HTR-8/SVneo (cell line): ENCODE data around the gene SCARB1.
A peak's percentile ranks its signal among the peaks of the same experiment; 100 is the strongest.

Experiments used
- DNase-seq: peaks from one replicate; pipeline ENCODE4 v3.0.0; 2011; ENCODE audit warnings: low spot score, mixed read lengths; ENCODE audit not compliant: insufficient read length
- FAIRE-seq: peaks from 2 replicates; lab custom pipeline; 2011; peaks lifted over from hg19 to GRCh38; lab: Jason Lieb, UNC

Gene SCARB1

DNA sequence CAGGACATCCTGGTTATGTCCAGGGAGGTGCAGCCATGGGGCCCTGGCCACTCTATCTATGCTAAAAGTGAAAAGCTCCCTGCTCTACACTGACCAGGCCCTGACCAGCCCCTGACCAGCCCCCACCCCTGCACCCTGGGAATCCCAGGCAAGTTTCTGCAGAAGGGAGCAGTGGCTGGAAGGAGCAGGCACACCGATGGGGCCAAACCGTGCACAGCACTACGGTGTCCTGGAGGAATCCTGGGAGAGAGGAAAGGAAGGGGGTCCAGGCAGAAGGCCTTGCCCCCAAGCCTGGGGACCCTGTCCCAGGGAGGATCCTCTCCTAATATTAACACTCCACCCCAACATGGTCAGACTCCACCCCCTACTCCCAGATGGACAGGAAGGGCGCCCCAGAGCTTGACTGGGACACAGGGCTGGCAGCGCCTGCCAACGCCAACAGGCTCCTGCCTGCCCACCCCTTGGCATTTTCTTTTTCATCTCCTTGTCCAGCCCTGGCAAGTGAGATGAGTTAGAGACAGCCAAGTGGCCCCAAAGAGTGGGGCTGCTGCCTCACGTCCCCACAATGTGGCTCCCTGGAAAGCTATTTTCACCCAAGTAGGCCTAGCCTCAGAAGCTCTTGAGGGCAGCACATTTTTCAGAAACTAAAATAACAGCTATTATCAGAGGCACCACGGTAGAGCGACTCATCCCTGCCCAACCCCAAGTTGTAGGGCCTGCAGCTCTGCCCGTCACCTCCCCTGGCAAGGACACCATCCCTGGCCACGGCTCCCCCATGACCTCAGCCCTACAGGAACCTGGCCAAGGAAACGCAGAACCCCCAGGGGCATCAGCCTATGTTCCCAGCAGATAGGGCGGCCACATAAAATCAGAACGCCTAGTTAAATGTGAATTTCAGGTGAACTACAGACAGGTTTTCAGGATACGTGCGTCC, 82.6 kb downstream of the SCARB1 start:
- no peak for FAIRE-seq

DNA sequence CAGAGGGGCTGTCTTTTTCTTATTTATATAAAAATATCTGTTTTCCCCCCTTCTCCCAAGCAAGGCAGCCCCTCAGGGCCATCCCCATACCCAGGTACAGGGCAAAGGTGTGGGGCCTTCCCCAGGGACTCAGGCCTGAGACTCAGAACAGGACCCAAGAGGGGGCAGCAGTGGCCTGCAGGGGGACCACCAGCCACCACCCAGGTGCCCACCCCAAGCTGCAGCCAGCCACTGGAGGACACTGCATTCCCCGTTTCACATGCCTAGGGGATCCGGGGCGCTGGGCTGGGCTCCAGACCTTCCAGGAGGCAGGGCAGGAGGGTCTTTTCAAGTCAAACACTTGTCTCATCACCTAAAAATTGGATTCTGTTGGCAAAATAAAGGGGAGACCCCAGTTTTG, 83.3 kb downstream of the SCARB1 start:
- DNase-seq (no peak), FAIRE-seq (no peak)

More for the DNA sequence above, 82.6 kb downstream of the SCARB1 start:
- no peak for DNase-seq

DNA sequence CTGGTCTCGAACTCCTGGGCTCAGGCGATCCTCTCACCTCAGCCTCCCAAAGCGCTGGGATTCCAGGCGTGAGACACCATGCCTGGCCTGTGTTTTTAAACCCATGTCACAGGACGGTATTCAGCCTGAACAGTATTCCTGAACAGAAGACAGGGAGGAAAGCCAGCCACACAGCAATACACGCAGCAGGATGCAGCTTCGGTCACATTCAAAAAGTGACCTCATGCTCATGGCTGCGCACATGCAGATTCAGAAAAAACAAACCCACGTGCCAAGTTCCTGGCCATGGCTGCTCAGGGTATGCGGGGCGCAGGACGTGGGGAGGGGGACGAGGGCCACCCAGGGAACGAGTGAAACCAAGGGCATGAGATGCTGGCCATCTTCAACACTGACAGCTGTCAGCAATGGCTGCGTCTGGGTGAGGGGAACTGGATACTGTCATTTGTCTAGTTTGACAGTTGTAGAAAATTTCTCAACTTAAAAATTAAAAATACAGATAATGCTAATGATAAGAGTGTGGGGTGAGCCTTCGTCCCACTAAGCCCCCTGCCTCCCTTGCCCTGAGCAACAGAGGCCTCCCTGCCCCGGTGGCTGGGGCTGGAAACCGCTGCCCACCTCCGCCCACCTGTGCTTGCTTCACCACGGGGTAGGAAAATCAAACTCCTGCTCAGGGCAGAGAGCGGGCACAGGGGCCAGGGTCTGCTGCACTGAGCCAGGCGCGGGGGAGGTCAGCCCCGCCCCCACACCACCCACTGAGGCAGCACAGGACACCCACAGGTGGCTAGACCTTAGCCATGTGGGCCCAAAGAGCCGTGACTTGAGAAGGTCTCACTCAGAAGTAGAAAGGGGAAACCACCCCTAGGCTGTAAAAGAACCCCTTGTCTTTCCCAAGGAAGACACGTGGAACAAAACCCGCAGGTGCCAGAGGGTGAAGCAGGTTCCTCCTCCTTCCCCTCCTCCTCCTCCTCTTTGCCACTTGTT, 84.2 kb downstream of the SCARB1 start:
- no peak for DNase-seq
- no peak for FAIRE-seq

DNA sequence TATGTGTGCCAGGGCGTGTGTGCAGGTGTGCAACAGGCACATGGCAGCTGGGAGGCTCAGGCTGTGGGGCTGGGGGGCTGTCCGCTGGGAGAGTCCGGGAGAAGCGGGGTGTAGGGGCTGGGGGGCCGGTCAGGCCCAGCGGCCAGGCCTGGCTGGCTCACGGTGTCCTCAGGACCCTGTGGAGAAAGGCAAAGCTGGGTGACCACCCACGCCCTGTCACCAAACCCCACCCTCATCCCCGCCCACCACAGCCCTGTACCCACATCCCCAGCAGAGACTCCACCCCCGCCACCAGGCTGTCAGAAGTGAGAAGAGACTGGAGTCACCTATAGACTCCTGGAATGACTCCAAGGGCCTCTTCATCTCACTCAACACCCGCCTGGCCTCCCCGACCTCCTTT, 85.3 kb downstream of the SCARB1 start:
- FAIRE-seq, result no peak
- DNase-seq, result no peak

DNA sequence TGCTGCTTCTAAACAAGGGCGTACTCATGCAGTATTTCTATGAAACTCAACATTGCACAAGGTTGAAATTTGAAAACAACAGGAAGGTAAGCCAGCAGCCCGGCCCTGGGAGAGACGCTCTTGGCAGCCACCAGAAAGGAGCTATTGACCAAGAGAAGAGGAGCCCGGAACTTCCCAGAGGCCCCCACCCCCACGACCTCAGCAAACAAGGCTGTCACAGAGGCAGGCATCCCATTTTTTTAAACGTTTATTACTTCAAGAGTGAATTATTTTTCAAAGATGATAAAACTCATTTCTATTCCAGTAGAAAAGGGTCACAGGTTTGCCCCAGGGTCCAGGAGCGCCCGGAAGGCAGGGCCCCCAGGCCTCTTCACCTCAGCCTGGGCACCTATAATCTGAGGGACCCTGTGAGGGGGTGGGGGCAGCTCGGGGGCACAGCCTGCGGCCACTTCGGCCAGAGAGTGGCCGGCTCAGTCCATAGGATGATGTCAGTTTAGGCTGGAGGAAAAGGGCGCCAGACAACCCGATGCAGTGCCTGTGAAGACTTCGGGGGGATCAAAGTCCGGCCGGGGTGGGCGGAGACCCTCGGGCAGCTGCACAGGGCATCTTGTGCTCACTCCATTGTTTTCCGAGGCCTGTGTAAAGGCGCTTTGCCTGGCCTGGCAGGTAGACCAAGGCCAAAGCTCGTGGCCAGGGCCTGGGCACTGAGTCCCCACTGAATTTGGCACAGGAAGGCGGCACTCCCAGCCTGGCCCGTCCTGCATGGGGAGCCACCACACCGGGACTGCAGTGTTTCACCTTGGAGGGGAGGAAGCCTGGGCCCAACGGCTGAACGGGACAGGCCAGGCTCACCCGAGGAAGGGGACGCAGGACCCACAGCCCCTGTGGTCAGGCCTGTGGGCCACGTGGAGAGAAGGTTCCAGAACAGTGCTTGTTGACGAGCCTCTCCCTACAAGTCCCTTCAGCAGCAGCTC, 86.0 kb downstream of the SCARB1 start:
- DNase-seq, result no peak
- FAIRE-seq, result no peak

DNA sequence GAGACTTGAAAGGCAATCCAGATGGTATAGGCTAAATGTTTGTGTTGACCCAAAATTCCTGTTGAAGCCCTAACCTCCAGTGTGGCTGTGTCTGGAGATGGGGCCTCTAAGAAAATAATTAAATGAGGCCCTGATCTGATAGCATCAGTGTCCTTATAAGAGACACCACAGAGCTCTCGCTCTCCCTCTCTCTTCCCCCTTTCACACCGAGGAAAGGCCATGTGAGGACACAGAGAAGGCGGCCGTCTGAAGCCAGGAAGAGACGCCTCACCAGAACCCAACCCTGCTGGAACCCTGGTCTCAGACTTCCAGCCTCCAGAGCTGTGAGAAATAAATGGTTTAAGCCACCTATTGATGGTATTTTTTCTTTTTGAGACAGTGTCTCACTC, 87.5 kb downstream of the SCARB1 start:
- DNase-seq (no peak), FAIRE-seq (no peak)

DNA sequence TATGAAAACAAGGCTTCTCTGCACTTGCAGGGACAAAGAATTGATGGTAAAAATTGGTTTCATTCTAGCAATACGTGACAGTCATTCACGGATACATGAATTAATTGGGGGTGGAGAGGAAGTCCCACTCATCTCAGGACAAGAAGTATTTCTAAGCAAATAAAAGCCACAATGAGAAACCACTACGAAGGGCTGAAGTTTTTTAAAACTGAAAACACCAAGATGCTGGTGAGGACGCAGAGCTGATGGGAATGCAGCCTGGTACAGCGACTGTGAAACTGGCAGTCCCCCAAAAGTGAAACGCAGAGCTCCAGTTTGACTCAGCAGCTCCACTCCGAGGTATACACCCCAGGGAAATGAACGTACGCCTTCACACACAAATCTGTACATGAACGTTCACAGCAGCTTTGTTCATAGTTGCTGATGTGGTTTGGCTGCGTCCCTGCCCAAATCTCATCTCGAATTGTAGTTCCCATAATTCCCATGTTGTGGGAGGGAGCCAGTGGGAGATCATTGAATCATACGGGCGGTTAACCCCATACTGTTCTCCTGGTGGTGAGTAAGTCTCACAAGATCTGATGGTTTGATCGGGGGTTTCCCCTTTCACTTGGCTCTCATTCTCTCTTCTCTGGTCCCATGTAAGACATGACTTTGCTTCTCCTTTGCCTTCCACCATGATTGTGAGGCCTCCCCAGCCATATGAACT, 89.0 kb downstream of the SCARB1 start:
- DNase-seq (no peak), FAIRE-seq (no peak)

DNA sequence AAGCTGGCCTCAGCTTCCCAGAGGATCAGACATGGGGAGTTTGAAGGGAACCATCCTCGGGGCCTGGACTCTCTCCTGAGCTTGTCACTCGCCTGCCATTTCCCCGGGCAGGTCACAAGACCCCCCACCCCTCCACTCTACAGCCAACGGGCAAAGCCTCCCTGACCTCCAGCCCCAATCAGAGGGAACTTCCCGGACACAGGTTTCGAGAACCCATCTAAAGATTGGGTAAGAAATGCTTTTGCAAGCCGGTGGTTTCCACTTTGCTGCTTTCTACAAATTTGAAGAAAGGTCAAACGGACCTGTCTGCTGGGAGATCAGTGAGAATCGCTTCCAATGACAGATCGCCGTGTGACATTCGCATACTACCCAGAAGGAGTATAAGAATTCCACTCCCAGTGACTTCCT, 89.6 kb downstream of the SCARB1 start:
- DNase-seq (no peak), FAIRE-seq (no peak)

DNA sequence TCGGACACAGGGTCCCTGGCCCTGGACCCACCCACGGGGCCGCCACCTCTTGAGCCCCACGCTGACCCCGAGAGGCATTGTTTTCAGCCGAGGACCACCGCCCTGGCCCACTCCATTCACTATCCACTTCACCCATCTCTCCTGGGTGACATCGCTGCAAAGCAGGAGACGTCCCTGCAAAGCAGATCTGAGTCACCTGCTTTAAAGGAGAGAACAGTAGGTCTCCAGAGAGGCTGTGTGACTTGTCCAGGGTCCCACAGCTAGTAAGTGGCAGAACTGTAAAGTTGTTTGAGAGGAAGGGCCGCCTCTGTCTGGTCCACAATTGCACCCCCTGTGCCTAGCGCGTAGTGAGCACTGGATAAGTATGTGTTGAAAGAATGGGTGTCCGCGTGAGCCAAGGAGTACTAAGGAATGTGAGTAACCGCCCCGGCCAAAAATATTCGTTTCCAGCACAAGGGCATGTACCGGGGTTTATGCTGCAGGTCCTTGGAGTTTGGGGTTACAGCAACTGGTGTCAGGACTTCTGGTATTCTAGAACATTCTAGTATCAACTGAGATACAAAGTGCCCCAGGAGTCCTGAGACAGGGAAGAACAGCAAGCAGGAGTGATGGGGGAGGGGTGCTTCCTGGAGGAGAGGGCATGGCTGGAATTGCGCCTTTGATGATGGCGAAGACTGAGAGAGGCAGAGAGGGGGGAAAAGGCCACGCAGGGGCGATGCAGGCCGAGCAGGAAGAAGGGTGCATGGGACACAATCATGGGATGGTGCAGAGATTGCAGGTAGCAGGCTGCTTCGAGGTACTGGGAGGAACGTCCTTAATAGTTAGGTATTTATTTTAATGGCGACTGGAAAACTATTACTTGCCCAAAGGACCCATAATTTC, 91.1 kb downstream of the SCARB1 start:
- no peak for FAIRE-seq
- no peak for DNase-seq

DNA sequence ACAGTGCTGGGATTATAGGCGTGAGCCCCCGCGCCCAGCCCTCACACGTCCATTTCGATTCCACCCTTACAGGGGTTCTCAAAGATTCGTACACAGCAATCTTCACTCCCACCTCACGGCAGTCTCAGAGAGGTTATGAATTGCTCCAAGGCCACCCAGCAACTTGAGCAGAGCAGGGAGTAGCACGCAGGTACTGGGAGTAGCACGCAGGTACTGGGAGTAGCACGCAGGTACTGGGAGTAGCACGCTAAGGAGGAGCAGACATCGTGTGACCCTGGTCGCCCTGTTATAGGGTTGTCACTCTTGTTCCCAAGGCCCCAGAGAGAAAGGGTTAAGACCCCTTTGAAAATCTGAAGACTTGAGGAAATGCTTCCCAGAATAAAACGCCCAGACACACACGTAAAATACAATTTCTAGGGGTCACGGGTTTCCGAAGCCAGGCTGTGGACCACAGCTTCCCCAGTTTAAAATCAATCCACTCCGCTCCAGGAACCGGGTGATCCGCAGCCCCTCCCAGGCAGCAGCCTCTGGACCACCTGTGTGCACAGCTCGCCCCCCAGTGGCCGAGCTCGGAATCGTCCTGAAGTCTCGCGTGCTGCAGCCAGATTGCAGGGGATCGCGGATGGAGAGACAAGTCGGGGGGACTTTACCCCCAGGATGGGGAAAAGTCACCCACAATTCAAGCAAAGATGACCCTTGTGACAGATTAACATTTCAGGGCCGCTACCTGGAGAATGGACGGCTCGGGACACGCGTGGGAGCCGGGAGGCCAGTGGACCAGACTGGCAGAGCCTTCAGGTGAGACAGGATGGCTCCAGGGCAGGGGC, 92.0 kb downstream of the SCARB1 start:
- DNase-seq (peak; percentile 87), FAIRE-seq (peak; percentile 42)

DNA sequence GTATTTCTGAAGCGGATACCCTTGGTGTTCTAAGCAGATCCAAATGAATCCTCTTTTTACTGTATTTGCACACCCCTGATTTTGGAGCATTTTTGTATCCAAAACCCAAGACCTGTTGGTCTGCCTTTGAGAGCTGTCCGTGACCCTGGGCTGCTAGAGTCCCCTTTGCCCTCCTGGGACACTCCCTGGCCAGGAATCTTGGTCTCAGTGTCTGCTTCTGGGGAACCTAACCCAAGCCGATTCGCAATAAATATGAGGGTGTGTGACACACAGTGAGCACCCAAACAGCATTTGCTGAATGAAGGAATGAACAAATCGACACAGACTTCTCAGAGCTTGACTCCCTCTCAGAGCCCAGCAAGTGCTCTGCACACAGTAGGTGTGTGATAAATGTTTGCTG, 92.9 kb downstream of the SCARB1 start:
- no peak for FAIRE-seq

DNA sequence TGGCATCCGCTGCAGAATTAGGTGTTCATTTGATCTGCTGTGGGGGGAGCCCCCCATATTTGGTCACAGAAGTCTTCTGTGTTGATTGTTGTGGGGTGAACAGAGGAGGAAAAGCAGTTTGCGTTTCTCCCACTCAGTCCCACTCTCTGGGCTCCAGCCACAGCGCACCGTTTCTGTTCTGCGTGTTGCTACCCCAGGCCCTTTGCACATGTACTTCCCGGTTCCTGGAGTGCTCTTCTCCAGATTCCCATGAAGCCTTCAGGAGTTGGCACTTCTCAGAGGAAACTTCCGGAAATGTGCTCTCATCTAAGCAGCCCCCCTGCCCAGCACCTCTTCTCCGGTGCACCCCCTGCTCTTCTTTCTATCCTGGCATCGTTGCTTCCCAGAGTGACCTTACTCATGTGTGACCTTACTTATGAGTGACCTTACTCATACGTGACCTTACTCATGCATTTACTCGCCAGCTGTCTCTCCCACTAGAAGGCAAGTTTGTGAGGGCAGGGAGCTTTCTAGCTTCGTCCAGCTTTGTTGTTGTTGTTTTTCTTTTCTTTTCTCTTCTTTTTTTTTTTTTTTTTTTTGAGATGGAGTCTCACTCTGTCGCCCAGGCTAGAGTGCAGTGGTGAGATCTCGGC, 93.7 kb downstream of the SCARB1 start:
- FAIRE-seq, result no peak

More for the DNA sequence above, 92.9 kb downstream of the SCARB1 start:
- DNase-seq, result no peak

DNA sequence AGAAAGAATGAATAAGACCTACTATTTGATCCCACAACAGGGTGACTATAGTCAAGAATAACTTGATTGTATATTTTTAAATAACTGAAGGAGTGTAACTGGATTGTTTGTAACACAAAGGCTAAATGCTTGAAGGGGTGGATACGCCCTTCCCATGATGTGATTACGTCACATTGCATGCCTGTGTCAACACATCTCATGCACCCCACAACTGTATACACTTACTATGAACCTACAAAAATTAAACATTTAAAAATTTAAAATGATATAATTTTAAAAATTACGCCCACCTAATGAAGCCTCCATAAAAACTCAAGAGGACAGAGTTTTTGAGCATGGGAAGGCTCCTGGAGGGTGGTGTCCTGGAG, 94.5 kb downstream of the SCARB1 start:
- FAIRE-seq, result no peak
- no peak for DNase-seq

More for the DNA sequence above, 93.7 kb downstream of the SCARB1 start:
- DNase-seq, result no peak

DNA sequence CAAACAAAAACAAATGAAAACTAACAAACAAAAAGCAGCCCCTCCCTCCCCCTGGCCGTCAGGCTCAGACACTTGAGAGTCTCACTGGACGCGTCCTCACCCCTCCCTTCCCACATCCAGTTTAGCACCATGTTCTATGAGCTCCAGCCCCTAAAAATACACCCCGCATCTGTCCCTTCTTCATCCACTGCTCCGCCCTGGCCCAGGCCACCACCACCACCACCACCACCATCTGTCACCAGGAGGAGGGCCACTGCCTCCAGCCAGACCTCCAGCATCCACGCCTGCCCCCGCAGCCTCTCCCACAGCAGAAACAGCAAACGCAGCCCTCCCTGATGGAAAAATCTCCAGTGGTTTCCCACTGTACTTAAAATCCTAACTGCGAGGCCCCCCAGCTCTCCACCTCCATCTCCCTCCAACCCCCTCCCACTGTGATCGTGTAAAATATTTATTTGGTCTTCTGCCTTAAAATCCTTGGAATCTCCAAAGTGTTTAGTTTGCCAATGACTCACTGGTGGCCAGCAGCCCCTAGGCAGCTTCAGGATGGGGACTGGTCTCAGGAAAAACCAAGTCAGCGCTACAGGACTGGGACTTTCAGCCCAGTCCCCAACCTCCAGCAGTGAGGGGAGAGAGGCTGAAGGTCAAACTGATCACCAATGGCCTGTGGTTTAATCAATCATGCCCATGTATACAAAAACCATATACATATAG, 95.1 kb downstream of the SCARB1 start:
- FAIRE-seq (no peak), DNase-seq (no peak)

DNA sequence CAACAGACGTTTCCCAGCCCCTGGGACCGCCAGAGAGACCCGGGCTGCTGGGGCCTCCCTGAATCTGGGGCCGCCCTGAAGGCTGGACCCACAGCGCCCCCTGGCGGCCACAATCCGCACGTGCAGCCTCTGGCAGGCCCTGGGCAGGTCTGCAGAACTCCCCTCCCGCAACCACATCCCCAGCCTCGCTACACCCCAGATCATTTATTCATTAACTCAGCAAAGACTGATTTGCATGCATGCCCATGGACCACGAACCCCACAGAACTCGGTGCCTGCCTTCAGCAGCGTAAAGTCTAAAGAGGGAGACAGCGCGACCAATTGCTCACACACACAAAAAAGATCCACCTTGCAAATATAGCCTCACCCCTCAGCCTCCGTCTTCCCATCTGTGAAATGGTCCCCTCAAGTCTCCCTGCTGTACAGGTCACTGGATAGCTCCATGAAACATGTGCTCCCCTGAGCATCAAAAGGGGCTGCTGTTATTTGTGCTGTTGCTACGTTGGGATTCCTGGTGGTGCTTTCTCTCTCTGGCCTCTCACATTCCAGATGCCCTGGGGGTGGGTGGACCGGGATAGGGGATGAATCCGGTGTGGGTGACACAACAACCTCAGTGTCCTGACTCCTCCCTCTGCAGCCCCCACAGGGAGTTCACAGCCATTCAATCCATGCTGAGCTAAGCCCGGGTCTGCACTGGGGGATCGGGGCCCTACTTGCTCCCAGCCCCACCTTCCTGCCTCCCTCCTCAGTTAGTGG, 96.4 kb downstream of the SCARB1 start:
- FAIRE-seq (no peak), DNase-seq (peak; percentile 80)

DNA sequence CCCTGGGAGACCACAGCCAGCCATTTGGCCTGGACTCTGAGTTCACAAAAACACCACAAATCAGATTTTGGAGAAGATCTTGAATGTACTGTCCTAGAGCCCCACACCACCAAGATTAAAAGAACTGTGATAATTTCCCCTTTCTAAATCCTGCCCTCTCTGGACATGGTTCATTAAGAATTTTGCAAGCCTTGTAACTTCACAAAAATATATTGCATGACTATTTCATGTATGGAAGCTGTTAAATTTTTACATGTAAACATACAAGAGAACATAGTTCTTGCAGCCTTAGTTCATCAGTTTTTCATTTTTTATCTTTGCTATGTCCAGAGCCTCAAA, 97.0 kb downstream of the SCARB1 start:
- DNase-seq, result no peak
- no peak for FAIRE-seq
